Occipital lobe (tissue), 2 donors: ENCODE measurements around the gene OTUD4. TPM values are rescaled to one million over a fixed set of nuclear protein-coding genes. Genes with fewer than 3 reads are reported as not detected.
"Not testable (repeated sequence)": the region's sequence is repeated elsewhere in the genome, so short reads cannot be mapped to it uniquely, and the experiment has no call there.

ENCODE experiments used
- DNase-seq: peaks from one replicate; lab custom pipeline; 2025; lab: John Stamatoyannopoulos, UW
- total RNA-seq: library from RNA; depleted of rRNA; stranded (reverse); fragments of >200 nt; gene quantifications from one replicate; pipeline ENCODE4 v1.2.3, GENCODE V29; 2014

Gene OTUD4
- total RNA-seq, 1 donor from 2014 or later, result 54.0 TPM

- peak; percentile 54 for DNase-seq
Measured at GRCh38 chr4:145179861-145180297, 510 bp downstream of the OTUD4 start.

GRCh38 chr4:145179281-145179860 is 1.0 kb downstream of the OTUD4 start:
- DNase-seq, result peak; percentile 34

- no peak for DNase-seq
Measured at GRCh38 chr4:145178740-145179280, 1.6 kb downstream of the OTUD4 start.

- no peak for DNase-seq
Measured at GRCh38 chr4:145177906-145178538, 2.4 kb downstream of the OTUD4 start.

- no peak for DNase-seq
Measured at GRCh38 chr4:145177511-145177905, 2.9 kb downstream of the OTUD4 start.

- DNase-seq, result no peak
Measured at GRCh38 chr4:145176641-145177432, 3.6 kb downstream of the OTUD4 start.

GRCh38 chr4:145171911-145172310 is 8.5 kb downstream of the OTUD4 start:
- DNase-seq, result no peak

GRCh38 chr4:145170223-145170622 is 10.2 kb downstream of the OTUD4 start:
- no peak for DNase-seq

- no peak for DNase-seq
Measured at GRCh38 chr4:145168581-145169187, 11.7 kb downstream of the OTUD4 start.

GRCh38 chr4:145167887-145168286 is 12.5 kb downstream of the OTUD4 start:
- no peak for DNase-seq

- DNase-seq, result no peak
Measured at GRCh38 chr4:145161549-145161948, 18.8 kb downstream of the OTUD4 start.

- DNase-seq, result no peak
Measured at GRCh38 chr4:145156986-145157385, 23.4 kb downstream of the OTUD4 start.

- no peak for DNase-seq
Measured at GRCh38 chr4:145155268-145155870, 25.0 kb downstream of the OTUD4 start.

GRCh38 chr4:145154573-145154972 is 25.8 kb downstream of the OTUD4 start:
- DNase-seq, result no peak

- no peak for DNase-seq
Measured at GRCh38 chr4:145153904-145154298, 26.5 kb downstream of the OTUD4 start.

GRCh38 chr4:145153181-145153903 is 27.0 kb downstream of the OTUD4 start:
- no peak for DNase-seq

GRCh38 chr4:145148980-145149379 is 31.4 kb downstream of the OTUD4 start:
- no peak for DNase-seq

GRCh38 chr4:145136219-145136618 is 44.2 kb downstream of the OTUD4 start:
- not testable (repeated sequence) for DNase-seq

- no peak for DNase-seq
Measured at GRCh38 chr4:145132511-145133098, 47.8 kb downstream of the OTUD4 start.

- no peak for DNase-seq
Measured at GRCh38 chr4:145131848-145132247, 48.5 kb downstream of the OTUD4 start.
